Measurements from ENCODE around the gene CFAP20DC.

Gene CFAP20DC

GRCh38 chr3:58999134-58999773 is 50.6 kb downstream of the CFAP20DC start:
- Mint-ChIP-seq H3K4me3 (no peak overlapping the region), H3K27me3 (ENCODE audit: low read depth, poor library complexity) (no peaks in the 10 kb centered on the region), H3K9me3 (no peaks in the 10 kb centered on the region), H3K4me1 (peaks cover 17% of the 10 kb centered on the region), H3K36me3 (ENCODE audit: low read depth) (no peaks in the 10 kb centered on the region), H3K27ac (peak overlapping the region; percentile 24)
- DNase-seq = no peak
- no peak for TF ChIP-seq CTCF (IDR thresholded peaks at IDR 0.05)

GRCh38 chr3:58998476-58999117 is 51.2 kb downstream of the CFAP20DC start:
- Mint-ChIP-seq H3K9me3 (no peaks in the 10 kb centered on the region), H3K4me1 (peaks cover 17% of the 10 kb centered on the region), H3K27ac (peak overlapping the region; percentile 24), H3K36me3 (ENCODE audit: low read depth) (no peaks in the 10 kb centered on the region), H3K27me3 (ENCODE audit: low read depth, poor library complexity) (no peaks in the 10 kb centered on the region), H3K4me3 (no peak overlapping the region)
- no peak for TF ChIP-seq CTCF (IDR thresholded peaks at IDR 0.05)
- no peak for DNase-seq

GRCh38 chr3:58996730-58997129 is 53.1 kb downstream of the CFAP20DC start:
- peaks cover 17% of the 10 kb centered on the region for H3K4me1 Mint-ChIP-seq
- no peak for TF ChIP-seq CTCF (IDR thresholded peaks at IDR 0.05)
- no peaks in the 10 kb centered on the region for H3K36me3 Mint-ChIP-seq (ENCODE audit: low read depth)
- H3K4me3 Mint-ChIP-seq = no peak overlapping the region
- H3K27me3 Mint-ChIP-seq (ENCODE audit: low read depth, poor library complexity) = no peaks in the 10 kb centered on the region
- H3K9me3 Mint-ChIP-seq = no peaks in the 10 kb centered on the region
- no peak for DNase-seq
- no peak overlapping the region for H3K27ac Mint-ChIP-seq

- Mint-ChIP-seq H3K36me3 (ENCODE audit: low read depth) (no peaks in the 10 kb centered on the region), H3K9me3 (no peaks in the 10 kb centered on the region), H3K4me1 (peaks cover 13% of the 10 kb centered on the region), H3K27ac (no peak overlapping the region), H3K27me3 (ENCODE audit: low read depth, poor library complexity) (no peaks in the 10 kb centered on the region), H3K4me3 (no peak overlapping the region)
- TF ChIP-seq CTCF (IDR thresholded peaks at IDR 0.05) = peak; percentile 71
- DNase-seq = peak; percentile 27
These were observed 55.0 kb downstream of the CFAP20DC start for GRCh38 chr3:58994746-58995330.

- TF ChIP-seq CTCF (IDR thresholded peaks at IDR 0.05) = no peak
- no peak for DNase-seq
- no peak overlapping the region for H3K4me3 Mint-ChIP-seq
- H3K36me3 Mint-ChIP-seq (ENCODE audit: low read depth) = no peaks in the 10 kb centered on the region
- no peaks in the 10 kb centered on the region for H3K27me3 Mint-ChIP-seq (ENCODE audit: low read depth, poor library complexity)
- H3K4me1 Mint-ChIP-seq = peaks cover 2% of the 10 kb centered on the region
- H3K9me3 Mint-ChIP-seq = no peaks in the 10 kb centered on the region
- H3K27ac Mint-ChIP-seq = no peak overlapping the region
These were observed 56.3 kb downstream of the CFAP20DC start for GRCh38 chr3:58993547-58993946.

Measured in nephron progenitor cell (in vitro differentiated cells).